Panc1 (cell line): ENCODE measurements around the gene UTP14A.

Experiments used
- CTCF ChIP-seq: fragments of 450-650 bp; IDR thresholded peaks from 2 replicates; pipeline ENCODE4 v1.5.1; 2017; ENCODE audit warnings: mild to moderate bottlenecking
- POLR2AphosphoS5 ChIP-seq: IDR thresholded peaks from 2 replicates; pipeline ENCODE4 v1.6.1; 2012; ENCODE audit warnings: mild to moderate bottlenecking, low read depth, low read length, moderate library complexity

- no peak for TF ChIP-seq CTCF
- no peak for TF ChIP-seq POLR2AphosphoS5
These were observed 2.7 kb downstream of the UTP14A start for GRCh38 chrX:129908636-129909035.
